ENCODE results near the gene MEI4.

MEI4 gene

DNA sequence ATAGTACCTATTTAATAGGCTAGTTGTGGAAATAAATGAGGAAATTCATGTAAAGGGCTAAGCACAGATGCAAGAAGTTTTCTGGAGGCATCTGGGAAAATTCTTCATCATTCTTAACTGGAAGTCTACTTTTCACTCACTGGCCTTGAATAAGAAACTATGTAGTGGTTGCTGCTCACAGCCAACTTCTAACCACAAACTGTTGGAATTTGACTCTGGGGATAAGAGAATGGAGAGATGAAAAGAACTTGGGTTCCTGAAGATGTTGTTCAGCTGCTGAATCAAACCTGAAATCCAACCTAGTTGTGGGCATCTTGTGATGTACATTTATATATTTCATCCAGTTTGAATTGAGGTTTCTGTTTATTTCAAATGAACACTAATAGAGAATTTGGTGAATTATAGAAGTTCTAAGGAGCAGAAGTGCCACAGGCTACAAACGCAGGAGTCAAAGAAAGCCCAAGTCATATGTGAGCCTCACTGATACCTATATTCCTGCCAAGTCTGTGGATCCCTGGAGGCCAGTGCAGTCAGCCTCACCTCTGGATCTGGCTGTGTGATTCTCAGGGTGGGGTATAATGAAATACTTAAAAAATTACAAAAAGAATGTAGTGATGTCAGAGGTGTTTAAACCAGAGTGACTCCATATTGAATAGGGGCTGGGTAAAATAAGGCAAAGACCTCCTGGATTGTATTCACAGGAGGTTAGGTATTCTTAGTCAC lies 18.7 kb upstream of the MEI4 start:
- TF ChIP-seq EZH2phosphoT487 (IDR thresholded peaks at IDR 0.05; ENCODE audit: low read length) (no peak), EZH2 (optimal IDR thresholded peaks at IDR 0.05; ENCODE audit: low read depth, low read length) (no peak)

DNA sequence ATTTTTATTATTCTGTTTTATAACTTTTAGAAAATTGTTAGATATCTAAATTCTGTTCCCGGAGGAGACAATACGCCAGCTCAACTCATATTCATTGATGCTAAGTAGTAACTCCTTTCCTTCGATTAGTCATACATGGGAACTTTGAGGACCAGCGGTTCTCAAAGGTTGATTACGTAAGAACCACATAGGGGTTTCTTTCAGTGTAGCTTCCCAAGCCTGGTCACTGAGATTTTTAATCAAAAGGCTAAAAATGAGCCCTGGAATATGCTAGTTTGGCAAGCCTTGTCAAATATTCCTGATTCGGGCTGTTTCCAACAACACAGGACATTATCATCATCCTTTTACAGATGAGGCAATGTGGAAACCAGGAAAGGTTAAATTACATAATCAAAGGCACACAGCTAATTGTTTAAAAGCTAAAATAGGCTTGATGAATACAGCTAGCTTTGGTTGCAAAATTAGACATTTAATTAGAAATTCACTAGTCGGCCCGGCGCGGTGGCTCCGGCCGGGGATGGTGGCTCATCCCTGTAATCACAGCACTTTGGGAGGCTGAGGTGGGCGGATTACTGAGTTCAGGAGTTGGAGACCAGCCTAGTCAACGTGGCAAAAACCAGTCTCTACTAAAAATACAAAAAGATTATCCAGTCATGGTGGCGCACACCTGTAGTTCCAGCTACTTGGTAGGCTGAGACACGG lies 14.6 kb upstream of the MEI4 start:
- no peaks in the 10 kb centered on the region for H3F3A ChIP-seq (ENCODE audit: insufficient read depth, low read length)
- H3K9ac ChIP-seq (ENCODE audit: low read length), result no peak overlapping the region
- H3K36me3 ChIP-seq (replicated peaks; ENCODE audit: insufficient read depth, low read length), result no peaks in the 10 kb centered on the region
- no peaks in the 10 kb centered on the region for H3K79me2 ChIP-seq (ENCODE audit: low read length)
- TF ChIP-seq EZH2phosphoT487 (IDR thresholded peaks at IDR 0.05; ENCODE audit: low read length), result no peak
- TF ChIP-seq, protein P1, sequence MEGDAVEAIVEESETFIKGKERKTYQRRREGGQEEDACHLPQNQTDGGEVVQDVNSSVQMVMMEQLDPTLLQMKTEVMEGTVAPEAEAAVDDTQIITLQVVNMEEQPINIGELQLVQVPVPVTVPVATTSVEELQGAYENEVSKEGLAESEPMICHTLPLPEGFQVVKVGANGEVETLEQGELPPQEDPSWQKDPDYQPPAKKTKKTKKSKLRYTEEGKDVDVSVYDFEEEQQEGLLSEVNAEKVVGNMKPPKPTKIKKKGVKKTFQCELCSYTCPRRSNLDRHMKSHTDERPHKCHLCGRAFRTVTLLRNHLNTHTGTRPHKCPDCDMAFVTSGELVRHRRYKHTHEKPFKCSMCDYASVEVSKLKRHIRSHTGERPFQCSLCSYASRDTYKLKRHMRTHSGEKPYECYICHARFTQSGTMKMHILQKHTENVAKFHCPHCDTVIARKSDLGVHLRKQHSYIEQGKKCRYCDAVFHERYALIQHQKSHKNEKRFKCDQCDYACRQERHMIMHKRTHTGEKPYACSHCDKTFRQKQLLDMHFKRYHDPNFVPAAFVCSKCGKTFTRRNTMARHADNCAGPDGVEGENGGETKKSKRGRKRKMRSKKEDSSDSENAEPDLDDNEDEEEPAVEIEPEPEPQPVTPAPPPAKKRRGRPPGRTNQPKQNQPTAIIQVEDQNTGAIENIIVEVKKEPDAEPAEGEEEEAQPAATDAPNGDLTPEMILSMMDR (IDR thresholded peaks at IDR 0.05; ENCODE audit: low read length), result no peak
- no peak for TF ChIP-seq EZH2 (optimal IDR thresholded peaks at IDR 0.05; ENCODE audit: low read depth, low read length)
- H2AFZ ChIP-seq (ENCODE audit: low read length), result no peak overlapping the region
- no peaks in the 10 kb centered on the region for H3K27me3 ChIP-seq (replicated peaks; ENCODE audit: insufficient read depth, low read length)
- no peak overlapping the region for H3K27ac ChIP-seq (ENCODE audit: low read length)
- no peak overlapping the region for H3K4me3 ChIP-seq (ENCODE audit: low read length)
- H3K9me2 ChIP-seq (replicated peaks; ENCODE audit: insufficient read depth, low read length), result no peaks in the 10 kb centered on the region
- no peak overlapping the region for H3K4me2 ChIP-seq (ENCODE audit: low read depth, low read length)
- no peaks in the 10 kb centered on the region for H4K20me1 ChIP-seq (ENCODE audit: insufficient read depth, low read length)
- no peaks in the 10 kb centered on the region for H3K9me3 ChIP-seq (replicated peaks; ENCODE audit: insufficient read depth, low read length)
- DNase-seq, result no peak
- no peaks in the 10 kb centered on the region for H3K4me1 ChIP-seq (ENCODE audit: low read length)

More for the DNA sequence above, 18.7 kb upstream of the MEI4 start:
- no peak overlapping the region for H3K9ac ChIP-seq (ENCODE audit: low read length)
- no peak for DNase-seq
- H3K9me2 ChIP-seq (replicated peaks; ENCODE audit: insufficient read depth, low read length), result no peaks in the 10 kb centered on the region
- no peaks in the 10 kb centered on the region for H3F3A ChIP-seq (ENCODE audit: insufficient read depth, low read length)
- H3K79me2 ChIP-seq (ENCODE audit: low read length), result no peaks in the 10 kb centered on the region
- H3K27me3 ChIP-seq (replicated peaks; ENCODE audit: insufficient read depth, low read length), result no peaks in the 10 kb centered on the region
- H3K4me3 ChIP-seq (ENCODE audit: low read length), result no peak overlapping the region
- H2AFZ ChIP-seq (ENCODE audit: low read length), result no peak overlapping the region
- H3K27ac ChIP-seq (ENCODE audit: low read length), result no peak overlapping the region
- no peak overlapping the region for H3K4me2 ChIP-seq (ENCODE audit: low read depth, low read length)
- H3K4me1 ChIP-seq (ENCODE audit: low read length), result no peaks in the 10 kb centered on the region
- H3K36me3 ChIP-seq (replicated peaks; ENCODE audit: insufficient read depth, low read length), result no peaks in the 10 kb centered on the region
- no peaks in the 10 kb centered on the region for H4K20me1 ChIP-seq (ENCODE audit: insufficient read depth, low read length)
- no peaks in the 10 kb centered on the region for H3K9me3 ChIP-seq (replicated peaks; ENCODE audit: insufficient read depth, low read length)

DNA sequence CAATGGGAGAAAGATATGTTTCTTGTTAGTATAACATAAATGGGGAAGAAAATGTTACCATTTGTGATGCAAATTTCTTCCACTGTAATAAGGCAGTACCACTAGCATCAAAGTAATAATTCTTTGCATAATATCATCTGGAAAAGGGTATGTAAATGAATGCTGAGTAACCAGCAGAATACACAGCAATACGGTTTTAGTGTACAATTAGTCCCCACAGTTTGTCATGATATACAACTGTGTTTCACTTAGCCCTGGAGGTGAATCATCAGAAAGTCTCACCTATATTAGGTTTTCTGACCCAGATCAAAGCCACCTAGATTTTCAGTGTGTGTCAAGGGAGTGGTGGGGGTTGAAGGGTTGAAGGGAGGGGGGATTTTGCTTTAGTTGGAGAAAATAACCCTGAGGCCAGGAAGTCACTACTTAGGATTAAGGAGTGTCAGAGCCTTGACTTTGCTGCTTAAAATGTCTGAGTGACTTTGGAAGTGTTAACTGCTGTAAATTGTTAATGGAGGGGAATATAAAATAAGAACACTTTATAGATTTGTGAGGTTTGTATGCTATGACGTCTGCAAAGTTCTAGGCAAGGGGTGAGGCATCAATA lies 8.6 kb upstream of the MEI4 start:
- Histone ChIP-seq H3K79me2 (ENCODE audit: low read length) (no peaks in the 10 kb centered on the region), H3F3A (ENCODE audit: insufficient read depth, low read length) (no peaks in the 10 kb centered on the region), H3K27me3 (replicated peaks; ENCODE audit: insufficient read depth, low read length) (no peaks in the 10 kb centered on the region), H3K4me3 (ENCODE audit: low read length) (no peak overlapping the region), H3K4me1 (ENCODE audit: low read length) (no peaks in the 10 kb centered on the region), H3K9ac (ENCODE audit: low read length) (no peak overlapping the region), H3K27ac (ENCODE audit: low read length) (no peak overlapping the region), H3K36me3 (replicated peaks; ENCODE audit: insufficient read depth, low read length) (no peaks in the 10 kb centered on the region), H3K4me2 (ENCODE audit: low read depth, low read length) (no peak overlapping the region), H3K9me3 (replicated peaks; ENCODE audit: insufficient read depth, low read length) (no peaks in the 10 kb centered on the region), H2AFZ (ENCODE audit: low read length) (no peak overlapping the region), H4K20me1 (ENCODE audit: insufficient read depth, low read length) (no peaks in the 10 kb centered on the region), H3K9me2 (replicated peaks; ENCODE audit: insufficient read depth, low read length) (no peaks in the 10 kb centered on the region)
- TF ChIP-seq, protein P1 (IDR thresholded peaks at IDR 0.05; ENCODE audit: low read length), result no peak
- TF ChIP-seq EZH2 (optimal IDR thresholded peaks at IDR 0.05; ENCODE audit: low read depth, low read length), result no peak
- TF ChIP-seq EZH2phosphoT487 (IDR thresholded peaks at IDR 0.05; ENCODE audit: low read length), result no peak
- DNase-seq, result no peak
